GM12864 (cell line): ENCODE data around the gene PDIA4.

Source experiments
- DNase-seq: peaks from one replicate; pipeline ENCODE4 v3.0.0-alpha.2; 2011; ENCODE audit warnings: low read depth
- H3K4me3 ChIP-seq: 2 replicates; pipeline ENCODE4 v1.5.1; 2011; ENCODE audit warnings: mild to moderate bottlenecking, low read depth, low read length, control low read depth
- TF ChIP-seq, protein P1 (sequence below): IDR thresholded peaks from 2 replicates; pipeline ENCODE4 v1.5.1; 2011; ENCODE audit warnings: low read depth, mild to moderate bottlenecking, moderate library complexity, low read length, control low read depth, inconsistent platforms; ENCODE audit errors: missing control alignments

The PDIA4 gene, protein sequence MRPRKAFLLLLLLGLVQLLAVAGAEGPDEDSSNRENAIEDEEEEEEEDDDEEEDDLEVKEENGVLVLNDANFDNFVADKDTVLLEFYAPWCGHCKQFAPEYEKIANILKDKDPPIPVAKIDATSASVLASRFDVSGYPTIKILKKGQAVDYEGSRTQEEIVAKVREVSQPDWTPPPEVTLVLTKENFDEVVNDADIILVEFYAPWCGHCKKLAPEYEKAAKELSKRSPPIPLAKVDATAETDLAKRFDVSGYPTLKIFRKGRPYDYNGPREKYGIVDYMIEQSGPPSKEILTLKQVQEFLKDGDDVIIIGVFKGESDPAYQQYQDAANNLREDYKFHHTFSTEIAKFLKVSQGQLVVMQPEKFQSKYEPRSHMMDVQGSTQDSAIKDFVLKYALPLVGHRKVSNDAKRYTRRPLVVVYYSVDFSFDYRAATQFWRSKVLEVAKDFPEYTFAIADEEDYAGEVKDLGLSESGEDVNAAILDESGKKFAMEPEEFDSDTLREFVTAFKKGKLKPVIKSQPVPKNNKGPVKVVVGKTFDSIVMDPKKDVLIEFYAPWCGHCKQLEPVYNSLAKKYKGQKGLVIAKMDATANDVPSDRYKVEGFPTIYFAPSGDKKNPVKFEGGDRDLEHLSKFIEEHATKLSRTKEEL

DNA sequence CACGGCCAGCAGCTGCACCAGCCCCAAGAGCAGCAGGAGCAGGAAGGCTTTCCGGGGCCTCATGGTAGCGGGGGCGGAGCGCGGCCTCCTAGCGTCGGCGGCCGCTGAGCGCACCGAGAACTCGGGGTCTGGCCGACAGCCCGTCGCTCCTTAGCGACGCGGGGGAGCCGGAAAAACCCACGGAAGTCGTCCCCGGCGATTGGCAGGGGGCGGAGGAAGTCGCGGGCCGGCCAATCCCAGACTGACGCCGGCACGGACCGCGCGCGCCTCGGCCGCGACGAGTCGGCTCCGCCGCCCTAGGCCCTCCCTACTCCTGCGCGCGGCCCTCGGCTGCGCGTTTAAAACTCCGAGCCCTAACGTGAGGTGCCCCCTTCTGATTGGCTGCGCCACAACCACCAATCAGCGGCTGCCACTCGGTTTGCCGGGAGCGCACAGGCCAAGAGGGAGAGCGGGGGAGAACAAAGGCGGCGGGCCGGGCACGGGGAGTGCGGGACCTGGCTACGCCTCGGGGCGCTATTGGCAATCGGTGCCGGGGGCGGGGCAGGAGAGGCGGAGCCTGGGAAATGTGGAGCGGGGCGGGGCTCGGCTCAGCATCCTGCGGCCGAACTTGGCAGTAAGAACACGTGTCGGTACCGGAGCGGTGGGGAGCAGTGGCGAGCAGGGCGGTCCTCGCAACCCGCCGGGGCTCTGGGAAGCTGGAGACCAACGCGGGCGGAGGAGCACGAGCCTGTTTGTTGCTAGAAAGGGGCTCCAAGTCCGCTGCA lies at the start of gene PDIA4:
PDIA4 (minus strand) TSS at position 160 of the 764 bp plus-strand sequence; CDS start at position 63, 97 bp downstream.
- TF ChIP-seq, protein P1, sequence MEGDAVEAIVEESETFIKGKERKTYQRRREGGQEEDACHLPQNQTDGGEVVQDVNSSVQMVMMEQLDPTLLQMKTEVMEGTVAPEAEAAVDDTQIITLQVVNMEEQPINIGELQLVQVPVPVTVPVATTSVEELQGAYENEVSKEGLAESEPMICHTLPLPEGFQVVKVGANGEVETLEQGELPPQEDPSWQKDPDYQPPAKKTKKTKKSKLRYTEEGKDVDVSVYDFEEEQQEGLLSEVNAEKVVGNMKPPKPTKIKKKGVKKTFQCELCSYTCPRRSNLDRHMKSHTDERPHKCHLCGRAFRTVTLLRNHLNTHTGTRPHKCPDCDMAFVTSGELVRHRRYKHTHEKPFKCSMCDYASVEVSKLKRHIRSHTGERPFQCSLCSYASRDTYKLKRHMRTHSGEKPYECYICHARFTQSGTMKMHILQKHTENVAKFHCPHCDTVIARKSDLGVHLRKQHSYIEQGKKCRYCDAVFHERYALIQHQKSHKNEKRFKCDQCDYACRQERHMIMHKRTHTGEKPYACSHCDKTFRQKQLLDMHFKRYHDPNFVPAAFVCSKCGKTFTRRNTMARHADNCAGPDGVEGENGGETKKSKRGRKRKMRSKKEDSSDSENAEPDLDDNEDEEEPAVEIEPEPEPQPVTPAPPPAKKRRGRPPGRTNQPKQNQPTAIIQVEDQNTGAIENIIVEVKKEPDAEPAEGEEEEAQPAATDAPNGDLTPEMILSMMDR, result peak; percentile 14
- peak within 1 kb of the TSS; percentile 99 for H3K4me3 ChIP-seq
- DNase-seq, result peak; percentile 96

DNA sequence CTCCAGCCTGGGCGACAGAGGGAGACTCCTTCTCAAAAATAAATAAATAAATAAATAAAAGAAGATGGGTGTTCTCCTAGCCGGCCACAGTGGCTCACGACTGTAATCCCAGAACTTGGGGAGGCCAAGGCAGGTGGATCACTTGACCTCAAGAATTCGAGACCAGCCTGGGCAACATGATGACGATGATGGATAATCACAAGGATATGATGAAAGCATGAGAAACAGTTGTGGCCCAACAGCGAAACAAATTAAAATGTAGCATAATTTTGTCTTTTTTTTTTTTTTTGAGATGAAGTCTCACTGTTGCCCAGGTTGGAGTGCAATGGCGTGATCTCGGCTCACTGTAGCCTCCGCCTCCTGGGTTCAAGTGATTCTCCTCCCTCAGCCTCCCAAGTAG lies 49.3 kb upstream of the PDIA4 start:
- no peak overlapping the region for H3K4me3 ChIP-seq
- TF ChIP-seq, protein P1, result no peak
- DNase-seq, result no peak

DNA sequence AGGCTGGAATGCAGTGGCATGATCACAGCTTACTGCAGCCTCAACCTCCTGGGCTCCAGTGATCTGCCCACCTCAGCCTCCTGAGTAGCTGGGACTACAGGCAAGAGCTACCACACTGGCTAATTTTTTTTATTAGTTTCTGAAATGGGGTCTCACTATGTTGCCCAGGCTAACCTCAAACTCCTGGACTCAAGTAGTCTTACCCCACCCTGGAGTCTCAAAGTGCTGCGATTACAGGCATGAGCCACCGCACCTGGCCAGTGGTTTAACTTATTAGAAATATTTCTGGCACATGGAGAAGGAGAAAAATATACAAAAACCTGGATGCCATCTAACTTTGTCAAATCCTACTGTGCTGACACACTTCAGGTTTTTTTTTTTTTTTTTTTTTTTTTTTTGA lies 47.0 kb upstream of the PDIA4 start:
- TF ChIP-seq, protein P1, result no peak
- DNase-seq, result no peak
- H3K4me3 ChIP-seq, result no peak overlapping the region

DNA sequence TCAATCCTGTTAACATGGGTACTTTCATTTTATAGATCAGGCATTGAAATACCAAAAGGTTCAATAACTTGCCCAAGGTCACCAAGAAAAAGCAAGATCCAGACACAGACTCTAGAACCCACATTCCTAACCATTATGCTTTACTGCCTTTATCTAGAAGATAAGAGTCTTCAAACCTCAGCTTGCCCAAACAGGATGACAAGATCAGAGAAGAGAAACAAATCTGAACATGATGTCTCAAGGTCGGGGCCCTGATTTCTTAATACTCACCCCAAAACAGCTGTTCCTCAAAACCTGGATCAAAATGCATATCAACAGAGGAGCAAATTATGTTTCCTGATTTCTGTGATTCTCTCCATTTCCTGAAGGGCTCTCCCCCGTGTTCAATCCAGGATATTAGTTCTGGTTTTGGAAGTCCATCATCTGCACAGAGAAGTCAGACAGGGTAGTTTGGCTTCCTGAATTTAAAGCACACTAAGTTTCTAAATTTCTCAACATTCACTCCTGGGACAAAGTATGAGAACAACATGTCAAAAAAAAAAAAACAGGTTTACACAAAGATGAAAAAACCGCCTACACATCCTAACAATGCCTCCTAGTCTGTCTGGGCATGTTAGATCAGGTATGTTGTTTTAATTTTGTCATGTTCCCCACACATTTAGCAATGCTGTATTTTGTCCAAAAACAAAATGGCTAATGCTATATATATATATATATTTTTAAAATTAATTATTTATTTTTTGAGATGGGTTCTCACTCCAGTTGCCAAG lies 46.0 kb upstream of the PDIA4 start:
- H3K4me3 ChIP-seq, result no peak overlapping the region
- no peak for DNase-seq
- TF ChIP-seq, protein P1, result no peak

DNA sequence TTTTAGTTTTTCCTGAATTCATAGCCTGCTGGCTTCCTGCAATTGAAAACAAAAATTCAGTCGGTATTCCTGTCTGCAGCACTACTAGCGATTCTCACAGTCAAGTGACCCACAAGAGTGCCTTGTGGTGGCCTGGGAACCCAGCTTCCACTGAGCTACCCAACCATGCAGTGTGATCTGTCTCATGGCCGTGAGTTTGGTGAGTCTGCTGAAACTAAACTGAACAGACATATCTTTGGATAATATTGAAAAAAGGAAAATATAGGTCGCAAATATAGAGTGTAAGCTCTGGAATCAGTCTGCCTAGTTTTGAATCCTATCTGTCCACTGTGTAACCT lies 44.1 kb upstream of the PDIA4 start:
- no peak for DNase-seq
- TF ChIP-seq, protein P1, result no peak
- H3K4me3 ChIP-seq, result no peak overlapping the region

DNA sequence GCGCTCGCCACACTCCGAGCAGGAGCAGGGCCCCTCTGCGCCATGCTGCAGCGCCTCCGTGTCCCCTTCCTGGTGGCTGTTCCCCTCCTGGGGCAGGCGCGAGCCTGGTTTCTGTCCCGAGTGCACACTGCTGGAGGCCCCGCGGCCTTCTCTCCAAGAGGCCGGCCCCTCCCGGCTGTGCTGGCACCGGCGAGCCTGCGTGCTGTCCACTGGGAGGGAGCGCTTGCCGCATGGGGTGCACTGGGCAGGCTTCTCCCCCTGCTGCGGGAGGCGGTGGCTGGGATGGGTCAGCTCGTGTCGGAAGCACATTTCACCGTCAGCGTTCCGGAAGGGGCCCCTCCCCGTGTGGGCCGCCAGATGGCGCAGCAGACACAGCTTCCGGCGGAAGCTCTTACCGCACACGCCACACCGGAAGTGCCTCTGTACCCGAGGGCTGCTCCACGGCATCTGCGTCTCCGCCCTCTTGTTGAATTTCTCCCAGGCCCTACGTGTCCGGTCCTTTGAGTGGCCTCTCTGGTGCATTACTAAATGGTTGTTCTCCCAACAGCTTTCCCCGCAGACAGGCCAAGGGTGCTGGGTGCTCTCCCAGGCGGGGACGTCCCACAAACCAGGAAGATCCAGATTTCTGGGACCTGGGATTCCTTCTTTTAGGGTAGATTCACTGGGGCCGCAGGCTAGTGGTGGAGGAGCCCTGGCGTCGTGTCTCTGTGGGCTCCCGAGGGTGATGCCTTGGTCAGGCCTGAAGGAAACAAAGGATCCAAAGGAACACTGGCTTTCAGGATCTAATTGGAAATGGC lies 43.5 kb upstream of the PDIA4 start:
- TF ChIP-seq, protein P1, result no peak
- no peak for DNase-seq
- H3K4me3 ChIP-seq, result no peak overlapping the region
